Osteocyte (in vitro differentiated cells): Measurements from ENCODE around the gene NSMCE1. TPM values are rescaled to one million over a fixed set of nuclear protein-coding genes. Genes with fewer than 3 reads are reported as not detected.
A peak's percentile ranks its signal among the peaks of the same experiment; 100 is the strongest.
"Not testable (repeated sequence)": the region's sequence is repeated elsewhere in the genome, so short reads cannot be mapped to it uniquely, and the experiment has no call there.

Source experiments
- DNase-seq: peaks from one replicate; pipeline ENCODE4 v3.0.0; 2021; ENCODE audit warnings: mixed read lengths; ENCODE audit not compliant: unreplicated experiment; ENCODE audit errors: extremely low spot score
- H3K27ac Mint-ChIP-seq: one replicate; pipeline ENCODE4 v1.8.0; 2021; ENCODE audit warnings: mild to moderate bottlenecking, mixed read lengths; ENCODE audit not compliant: unreplicated experiment
- H3K27me3 Mint-ChIP-seq: one replicate; pipeline ENCODE4 v1.8.0; 2021; ENCODE audit warnings: mixed read lengths; ENCODE audit not compliant: unreplicated experiment
- H3K36me3 Mint-ChIP-seq: one replicate; pipeline ENCODE4 v1.8.0; 2021; ENCODE audit warnings: mixed read lengths; ENCODE audit not compliant: unreplicated experiment
- H3K4me1 Mint-ChIP-seq: one replicate; pipeline ENCODE4 v1.8.0; 2021; ENCODE audit warnings: mixed read lengths; ENCODE audit not compliant: unreplicated experiment
- H3K4me3 Mint-ChIP-seq: one replicate; pipeline ENCODE4 v1.8.0; 2021; ENCODE audit warnings: mild to moderate bottlenecking, moderate library complexity, mixed read lengths; ENCODE audit not compliant: unreplicated experiment
- H3K9me3 Mint-ChIP-seq: one replicate; pipeline ENCODE4 v1.8.0; 2021; ENCODE audit warnings: mixed read lengths; ENCODE audit not compliant: unreplicated experiment
- total RNA-seq: library from RNA; stranded (reverse); gene quantifications from 2 replicates; pipeline ENCODE4 v1.2.1, GENCODE V29; 2021
- TF ChIP-seq, protein P1 (sequence below): fragments of 200-600 bp; sonication (generic); IDR thresholded peaks from 2 replicates; pipeline ENCODE4 v1.5.0; 2021; ENCODE audit warnings: antibody characterized with exemption, mild to moderate bottlenecking, moderate library complexity

Gene NSMCE1
- total RNA-seq, 1 donor from 2014 or later: 28.3 TPM

DNA sequence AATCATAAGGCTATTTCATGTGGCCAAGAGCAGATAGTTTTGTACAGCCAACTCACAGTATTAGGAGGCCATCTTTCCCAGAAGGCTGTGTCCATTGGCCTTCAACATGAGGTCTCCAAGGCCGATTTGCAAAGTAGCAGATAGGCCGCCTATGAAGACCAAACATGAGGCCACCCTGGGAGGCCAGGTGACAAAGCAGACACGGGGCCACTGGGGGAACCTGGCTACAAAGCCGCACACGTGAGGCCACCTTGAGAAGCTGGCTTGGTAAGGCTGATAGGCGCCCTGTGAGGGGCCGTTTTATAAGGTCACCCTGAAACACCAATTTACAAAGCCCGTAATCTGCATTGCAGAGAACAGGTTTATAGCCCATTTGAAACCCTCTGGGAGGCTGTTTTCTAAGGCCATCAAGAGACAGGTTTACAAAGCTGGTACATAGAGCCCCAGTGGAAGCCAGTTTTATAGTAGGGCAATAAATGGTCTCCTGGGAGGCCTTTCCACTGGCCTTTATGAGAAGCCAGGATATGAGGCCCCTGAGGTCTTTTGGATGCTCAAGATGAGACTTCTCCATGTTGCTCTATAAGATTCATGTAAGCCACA is 60.4 kb downstream of the NSMCE1 start:
- Mint-ChIP-seq H3K9me3 (no peaks in the 10 kb centered on the region), H3K36me3 (peaks cover 4% of the 10 kb centered on the region), H3K27me3 (no peaks in the 10 kb centered on the region), H3K27ac (no peak overlapping the region), H3K4me3 (no peak overlapping the region), H3K4me1 (peaks cover 9% of the 10 kb centered on the region)
- no peak for DNase-seq
- TF ChIP-seq, protein P1, sequence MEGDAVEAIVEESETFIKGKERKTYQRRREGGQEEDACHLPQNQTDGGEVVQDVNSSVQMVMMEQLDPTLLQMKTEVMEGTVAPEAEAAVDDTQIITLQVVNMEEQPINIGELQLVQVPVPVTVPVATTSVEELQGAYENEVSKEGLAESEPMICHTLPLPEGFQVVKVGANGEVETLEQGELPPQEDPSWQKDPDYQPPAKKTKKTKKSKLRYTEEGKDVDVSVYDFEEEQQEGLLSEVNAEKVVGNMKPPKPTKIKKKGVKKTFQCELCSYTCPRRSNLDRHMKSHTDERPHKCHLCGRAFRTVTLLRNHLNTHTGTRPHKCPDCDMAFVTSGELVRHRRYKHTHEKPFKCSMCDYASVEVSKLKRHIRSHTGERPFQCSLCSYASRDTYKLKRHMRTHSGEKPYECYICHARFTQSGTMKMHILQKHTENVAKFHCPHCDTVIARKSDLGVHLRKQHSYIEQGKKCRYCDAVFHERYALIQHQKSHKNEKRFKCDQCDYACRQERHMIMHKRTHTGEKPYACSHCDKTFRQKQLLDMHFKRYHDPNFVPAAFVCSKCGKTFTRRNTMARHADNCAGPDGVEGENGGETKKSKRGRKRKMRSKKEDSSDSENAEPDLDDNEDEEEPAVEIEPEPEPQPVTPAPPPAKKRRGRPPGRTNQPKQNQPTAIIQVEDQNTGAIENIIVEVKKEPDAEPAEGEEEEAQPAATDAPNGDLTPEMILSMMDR: no peak

DNA sequence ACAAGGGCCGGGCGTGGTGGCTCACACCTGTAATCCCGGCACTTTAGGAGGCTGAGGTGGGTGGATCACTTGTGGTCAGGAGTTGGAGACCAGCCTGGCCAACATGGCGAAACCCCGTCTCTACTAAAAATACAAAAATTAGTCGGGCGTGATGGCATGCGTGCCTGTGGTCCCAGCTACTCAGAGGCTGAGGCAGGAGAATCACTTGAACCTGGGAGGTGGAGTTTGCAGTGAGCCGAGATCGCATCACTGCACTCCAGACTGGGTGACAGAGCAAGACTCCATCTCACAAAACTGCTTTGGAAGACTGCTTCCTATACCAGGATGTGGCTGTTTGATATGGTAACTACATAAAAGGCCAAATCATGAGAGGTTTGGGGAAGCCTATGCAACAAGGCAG is 61.5 kb downstream of the NSMCE1 start:
- H3K36me3 Mint-ChIP-seq, H3K27ac Mint-ChIP-seq, H3K27me3 Mint-ChIP-seq, DNase-seq, H3K9me3 Mint-ChIP-seq, H3K4me3 Mint-ChIP-seq: not testable (repeated sequence)
- peaks cover 13% of the 10 kb centered on the region for H3K4me1 Mint-ChIP-seq

DNA sequence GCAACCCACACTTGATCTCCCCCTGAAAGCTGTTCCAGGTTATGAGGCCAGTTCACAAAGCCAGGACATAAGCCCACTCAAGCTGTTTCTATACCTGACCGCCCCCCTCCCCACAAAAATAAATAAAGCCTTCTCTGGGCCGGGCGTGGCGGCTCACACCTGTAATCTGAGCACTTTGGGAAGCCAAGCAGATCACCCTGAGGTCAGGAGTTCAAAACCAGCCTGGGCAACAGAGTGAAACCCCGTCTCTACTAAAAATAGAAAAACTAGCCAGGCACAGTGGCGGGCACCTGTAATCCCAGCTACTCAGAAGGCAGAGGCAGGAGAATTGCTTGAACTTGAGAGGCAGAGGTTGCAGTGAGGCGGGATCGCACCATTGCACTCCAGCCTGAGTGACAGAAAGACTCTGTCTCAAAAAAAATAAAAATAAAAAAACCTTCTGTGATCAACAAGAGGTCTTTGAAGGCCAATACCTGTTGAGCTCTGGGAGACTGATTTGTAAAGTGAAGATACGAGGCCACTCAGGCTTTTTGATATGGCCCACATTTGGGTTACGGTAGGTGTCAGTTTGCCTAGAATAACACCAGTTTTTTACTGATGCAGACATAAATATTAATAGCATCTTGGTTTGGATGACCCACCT is 63.0 kb downstream of the NSMCE1 start:
- TF ChIP-seq, protein P1: no peak
- peaks cover 15% of the 10 kb centered on the region for H3K4me1 Mint-ChIP-seq

DNA sequence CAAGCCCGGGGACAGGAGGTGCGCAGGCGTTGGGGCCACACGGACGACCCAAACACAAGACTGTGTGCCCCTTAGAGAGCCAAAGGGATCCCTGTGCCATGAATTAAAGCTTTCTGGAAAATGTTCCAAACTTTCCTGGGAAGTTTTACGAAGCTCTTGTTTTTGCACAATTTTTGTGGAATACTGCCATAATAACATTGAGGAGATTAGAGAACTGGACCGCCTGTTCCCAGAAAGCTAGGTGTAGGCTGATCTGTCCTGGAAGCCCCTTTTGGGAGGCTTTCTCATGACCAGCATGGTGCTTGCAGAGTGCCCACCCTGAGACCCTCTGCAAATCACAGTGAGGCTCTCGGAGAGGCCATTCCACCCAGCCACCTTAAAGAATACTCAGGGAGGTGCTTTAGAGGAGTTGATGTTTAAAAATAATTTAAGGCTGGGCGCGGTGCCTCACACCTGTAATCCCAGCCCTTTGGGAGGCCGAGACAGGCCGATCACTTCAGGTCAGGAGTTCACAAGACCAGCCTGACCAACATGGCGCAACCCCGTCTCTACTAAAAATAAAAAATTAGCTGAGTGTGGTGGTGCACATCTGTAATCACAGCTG is 64.2 kb downstream of the NSMCE1 start:
- peak overlapping the region; percentile 98 for H3K4me3 Mint-ChIP-seq
- H3K27me3 Mint-ChIP-seq: no peaks in the 10 kb centered on the region
- TF ChIP-seq, protein P1: no peak
- H3K4me1 Mint-ChIP-seq: peaks cover 25% of the 10 kb centered on the region
- no peak for DNase-seq
- H3K9me3 Mint-ChIP-seq: no peaks in the 10 kb centered on the region
- no peaks in the 10 kb centered on the region for H3K36me3 Mint-ChIP-seq
- H3K27ac Mint-ChIP-seq: peak overlapping the region; percentile 100

More for the DNA sequence above, 63.0 kb downstream of the NSMCE1 start:
- Mint-ChIP-seq H3K27ac (no peak overlapping the region), H3K9me3 (no peaks in the 10 kb centered on the region), H3K36me3 (no peaks in the 10 kb centered on the region), H3K27me3 (no peaks in the 10 kb centered on the region), H3K4me3 (no peak overlapping the region)
- DNase-seq: no peak

DNA sequence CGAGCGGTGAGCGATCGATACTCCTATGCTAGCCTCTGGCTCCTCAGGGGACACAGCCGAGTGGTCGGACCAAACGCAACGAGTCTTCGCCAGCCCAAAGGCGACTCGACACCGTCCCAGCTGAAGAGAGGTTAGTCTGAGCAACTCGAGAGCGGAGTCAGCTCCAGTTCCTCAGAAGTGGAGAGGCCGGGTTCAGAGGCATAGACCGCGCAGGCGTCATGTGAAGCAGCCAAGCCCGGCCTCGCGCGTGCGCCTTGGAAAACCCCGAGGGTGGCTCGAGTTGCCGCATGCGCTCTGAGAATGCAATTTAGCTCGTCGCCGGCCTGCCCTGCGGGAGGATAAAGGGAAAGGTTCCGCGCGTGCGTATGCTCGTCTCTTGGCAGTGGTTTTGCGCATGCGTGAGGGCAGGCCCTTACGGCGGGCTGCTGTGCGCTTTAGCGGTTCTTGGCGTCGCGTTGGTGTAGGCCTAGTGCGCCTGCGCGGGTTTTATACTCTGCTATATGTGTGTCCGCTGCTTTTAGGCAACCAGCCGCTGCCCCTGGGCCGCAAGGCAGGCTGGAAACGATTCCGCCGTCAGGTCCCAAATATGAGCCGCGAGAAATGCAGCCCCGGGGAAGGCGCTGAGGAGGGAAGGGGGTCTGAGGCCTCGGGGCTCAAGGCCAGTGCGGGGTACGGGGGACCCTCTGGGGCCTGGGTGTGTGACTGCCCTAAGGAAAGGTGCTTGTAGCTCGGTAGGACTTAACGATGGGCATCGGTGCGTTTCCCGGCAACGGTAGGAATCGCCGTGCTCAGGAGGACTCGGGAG is 64.9 kb downstream of the NSMCE1 start, which contains the start of gene KDM8:
Gene KDM8, plus strand, starts transcription at position 20 of the 805 bp plus-strand sequence. CDS start 6,598 bp downstream, outside the sequence.
- H3K27ac Mint-ChIP-seq: peak within 1 kb of the TSS; percentile 100
- TF ChIP-seq, protein P1: no peak
- no peaks in the 10 kb centered on the region for H3K27me3 Mint-ChIP-seq
- peak; percentile 100 for DNase-seq
- peaks cover 28% of the 10 kb centered on the region for H3K4me1 Mint-ChIP-seq
- no peaks in the 10 kb centered on the region for H3K9me3 Mint-ChIP-seq
- H3K36me3 Mint-ChIP-seq: no peaks in the 10 kb centered on the region
- peak within 1 kb of the TSS; percentile 98 for H3K4me3 Mint-ChIP-seq
